ENCODE measurements around the gene SPRYD4.
"Not testable (repeated sequence)": the region's sequence is repeated elsewhere in the genome, so short reads cannot be mapped to it uniquely, and the experiment has no call there.

The SPRYD4 gene

DNA sequence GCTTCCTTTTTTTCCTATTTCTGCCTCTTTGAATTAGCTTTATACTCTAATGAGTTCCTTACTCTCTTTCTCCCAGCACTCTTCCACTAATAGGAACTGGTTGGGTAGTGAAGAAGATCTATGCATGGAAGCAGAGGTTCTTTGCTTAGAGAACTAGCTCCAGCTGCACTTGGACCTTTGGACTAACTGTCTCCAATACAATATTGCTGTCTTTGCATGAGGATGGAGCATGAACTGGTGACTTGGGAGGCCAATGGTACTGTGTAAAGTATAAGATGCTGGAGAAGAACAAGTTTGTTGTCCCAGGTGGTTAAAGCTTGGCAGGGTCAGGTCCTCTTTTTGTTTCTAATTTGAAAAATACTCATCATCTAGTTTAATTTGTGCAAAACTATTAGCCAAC, 22.0 kb downstream of the SPRYD4 start:
- TF ChIP-seq ZNF16 (tag by site-specific recombination; IDR thresholded peaks at IDR 0.05; ENCODE audit: low read depth) (no peak), ZNF610 (tag by site-specific recombination; IDR thresholded peaks at IDR 0.05; ENCODE audit: borderline replicate concordance) (no peak), ZNF623 (tag by site-specific recombination; IDR thresholded peaks at IDR 0.05) (no peak), ZNF350 (tag by site-specific recombination; IDR thresholded peaks at IDR 0.05) (no peak), BCL11A (tag by site-specific recombination; IDR thresholded peaks at IDR 0.05; ENCODE audit: low read depth) (no peak), ZNF175 (tag by site-specific recombination; IDR thresholded peaks at IDR 0.05) (no peak), ZBTB48 (tag by site-specific recombination; IDR thresholded peaks at IDR 0.05) (no peak), ZNF529 (tag by site-specific recombination; IDR thresholded peaks at IDR 0.05; ENCODE audit: insufficient replicate concordance) (no peak), ZNF544 (tag by site-specific recombination; IDR thresholded peaks at IDR 0.05) (no peak), ZNF169 (tag by site-specific recombination; IDR thresholded peaks at IDR 0.05) (no peak)
- TF ChIP-seq, protein P1, sequence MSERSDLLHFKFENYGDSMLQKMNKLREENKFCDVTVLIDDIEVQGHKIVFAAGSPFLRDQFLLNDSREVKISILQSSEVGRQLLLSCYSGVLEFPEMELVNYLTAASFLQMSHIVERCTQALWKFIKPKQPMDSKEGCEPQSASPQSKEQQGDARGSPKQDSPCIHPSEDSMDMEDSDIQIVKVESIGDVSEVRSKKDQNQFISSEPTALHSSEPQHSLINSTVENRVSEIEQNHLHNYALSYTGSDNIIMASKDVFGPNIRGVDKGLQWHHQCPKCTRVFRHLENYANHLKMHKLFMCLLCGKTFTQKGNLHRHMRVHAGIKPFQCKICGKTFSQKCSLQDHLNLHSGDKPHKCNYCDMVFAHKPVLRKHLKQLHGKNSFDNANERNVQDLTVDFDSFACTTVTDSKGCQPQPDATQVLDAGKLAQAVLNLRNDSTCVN (tag by site-specific recombination; optimal IDR thresholded peaks at IDR 0.05) = no peak
- TF ChIP-seq, protein P2, sequence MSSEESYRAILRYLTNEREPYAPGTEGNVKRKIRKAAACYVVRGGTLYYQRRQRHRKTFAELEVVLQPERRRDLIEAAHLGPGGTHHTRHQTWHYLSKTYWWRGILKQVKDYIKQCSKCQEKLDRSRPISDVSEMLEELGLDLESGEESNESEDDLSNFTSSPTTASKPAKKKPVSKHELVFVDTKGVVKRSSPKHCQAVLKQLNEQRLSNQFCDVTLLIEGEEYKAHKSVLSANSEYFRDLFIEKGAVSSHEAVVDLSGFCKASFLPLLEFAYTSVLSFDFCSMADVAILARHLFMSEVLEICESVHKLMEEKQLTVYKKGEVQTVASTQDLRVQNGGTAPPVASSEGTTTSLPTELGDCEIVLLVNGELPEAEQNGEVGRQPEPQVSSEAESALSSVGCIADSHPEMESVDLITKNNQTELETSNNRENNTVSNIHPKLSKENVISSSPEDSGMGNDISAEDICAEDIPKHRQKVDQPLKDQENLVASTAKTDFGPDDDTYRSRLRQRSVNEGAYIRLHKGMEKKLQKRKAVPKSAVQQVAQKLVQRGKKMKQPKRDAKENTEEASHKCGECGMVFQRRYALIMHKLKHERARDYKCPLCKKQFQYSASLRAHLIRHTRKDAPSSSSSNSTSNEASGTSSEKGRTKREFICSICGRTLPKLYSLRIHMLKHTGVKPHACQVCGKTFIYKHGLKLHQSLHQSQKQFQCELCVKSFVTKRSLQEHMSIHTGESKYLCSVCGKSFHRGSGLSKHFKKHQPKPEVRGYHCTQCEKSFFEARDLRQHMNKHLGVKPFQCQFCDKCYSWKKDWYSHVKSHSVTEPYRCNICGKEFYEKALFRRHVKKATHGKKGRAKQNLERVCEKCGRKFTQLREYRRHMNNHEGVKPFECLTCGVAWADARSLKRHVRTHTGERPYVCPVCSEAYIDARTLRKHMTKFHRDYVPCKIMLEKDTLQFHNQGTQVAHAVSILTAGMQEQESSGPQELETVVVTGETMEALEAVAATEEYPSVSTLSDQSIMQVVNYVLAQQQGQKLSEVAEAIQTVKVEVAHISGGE (tag by site-specific recombination; conservative IDR thresholded peaks at IDR 0.05; ENCODE audit: low read depth) = no peak
- POLR2A ChIA-PET = no interaction called here
- Histone ChIP-seq H3K4me1 (ENCODE audit: control insufficient read depth, insufficient read depth, low read length) (no peaks in the 10 kb centered on the region), H3K4me3 (ENCODE audit: low read depth, low read length) (no peak overlapping the region), H3K9me3 (ENCODE audit: control insufficient read depth, insufficient read depth, low read depth, low read length) (no peaks in the 10 kb centered on the region), H3K27ac (ENCODE audit: extremely low read depth, low read depth, low read length) (no peak overlapping the region), H3K36me3 (ENCODE audit: control insufficient read depth in 2 of 2, insufficient read depth in 1 of 2, low read length in 2 of 2) (no peaks in the 10 kb centered on the region)
- CTCF ChIA-PET = interaction anchor here (0.8 to 3.3 kb wide), 5 partner anchors 21 to 146 kb away, joined by 3 to 16 read pairs (median 8); no protein-coding TSS in a partner anchor

DNA sequence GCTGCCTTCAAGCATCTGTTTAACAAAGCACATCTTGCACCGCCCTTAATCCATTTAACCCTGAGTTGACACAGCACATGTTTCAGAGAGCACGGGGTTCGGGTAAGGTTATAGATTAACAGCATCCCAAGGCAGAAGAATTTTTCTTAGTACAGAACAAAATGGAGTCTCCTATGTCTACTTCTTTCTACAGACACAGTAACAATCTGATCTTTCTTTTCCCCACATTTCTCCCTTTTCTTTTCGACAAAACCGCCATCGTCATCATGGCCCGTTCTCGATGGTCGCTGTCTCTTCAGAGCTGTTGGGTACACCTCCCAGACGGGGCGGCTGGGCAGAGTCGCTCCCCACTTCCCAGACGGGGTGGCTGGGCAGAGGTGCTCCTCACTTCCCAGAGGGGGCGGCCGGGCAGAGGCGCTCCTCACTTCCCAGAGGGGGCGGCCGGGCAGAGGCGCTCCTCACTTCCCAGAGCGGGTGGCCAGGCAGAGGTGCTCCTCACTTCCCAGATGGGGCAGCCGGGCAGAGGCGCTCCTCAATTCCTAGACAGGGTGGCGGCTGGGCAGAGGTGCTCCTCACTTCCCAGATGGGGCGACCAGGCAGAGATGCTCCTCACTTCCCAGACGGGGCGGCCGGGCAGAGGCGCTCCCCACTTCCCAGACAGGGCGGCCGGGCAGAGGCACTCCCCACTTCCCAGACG, 25.2 kb downstream of the SPRYD4 start:
- TF ChIP-seq KLF1 (tag by site-specific recombination; IDR thresholded peaks at IDR 0.05) = peak; percentile 26; the same call in 1 of the 2 replicates
- POLR2A ChIA-PET; H3K36me3 ChIP-seq (ENCODE audit: control insufficient read depth in 2 of 2, insufficient read depth in 1 of 2, low read length in 2 of 2); H3K9me3 ChIP-seq (ENCODE audit: control insufficient read depth, insufficient read depth, low read depth, low read length); H3K27ac ChIP-seq (ENCODE audit: extremely low read depth, low read depth, low read length); CTCF ChIA-PET; H3K4me3 ChIP-seq (ENCODE audit: low read depth, low read length); H3K4me1 ChIP-seq (ENCODE audit: control insufficient read depth, insufficient read depth, low read length): not testable (repeated sequence)

DNA sequence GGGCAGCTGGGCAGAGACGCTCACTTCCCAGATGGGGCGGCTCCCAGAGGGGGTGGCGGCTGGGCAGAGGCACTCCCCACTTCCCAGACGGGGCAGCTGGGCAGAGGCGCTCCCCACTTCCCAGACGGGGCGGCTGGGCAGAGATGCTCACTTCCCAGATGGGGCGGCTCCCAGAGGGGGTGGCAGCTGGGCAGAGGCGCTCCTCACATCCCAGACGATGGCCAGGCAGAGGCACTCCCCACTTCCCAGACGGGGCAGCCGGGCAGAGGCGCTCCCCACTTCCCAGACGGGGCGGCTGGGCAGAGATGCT, 25.7 kb downstream of the SPRYD4 start:
- H3K9me3 ChIP-seq (ENCODE audit: control insufficient read depth, insufficient read depth, low read depth, low read length); CTCF ChIA-PET; H3K4me1 ChIP-seq (ENCODE audit: control insufficient read depth, insufficient read depth, low read length); H3K36me3 ChIP-seq (ENCODE audit: control insufficient read depth in 2 of 2, insufficient read depth in 1 of 2, low read length in 2 of 2); H3K27ac ChIP-seq (ENCODE audit: extremely low read depth, low read depth, low read length); H3K4me3 ChIP-seq (ENCODE audit: low read depth, low read length); POLR2A ChIA-PET: not testable (repeated sequence)

DNA sequence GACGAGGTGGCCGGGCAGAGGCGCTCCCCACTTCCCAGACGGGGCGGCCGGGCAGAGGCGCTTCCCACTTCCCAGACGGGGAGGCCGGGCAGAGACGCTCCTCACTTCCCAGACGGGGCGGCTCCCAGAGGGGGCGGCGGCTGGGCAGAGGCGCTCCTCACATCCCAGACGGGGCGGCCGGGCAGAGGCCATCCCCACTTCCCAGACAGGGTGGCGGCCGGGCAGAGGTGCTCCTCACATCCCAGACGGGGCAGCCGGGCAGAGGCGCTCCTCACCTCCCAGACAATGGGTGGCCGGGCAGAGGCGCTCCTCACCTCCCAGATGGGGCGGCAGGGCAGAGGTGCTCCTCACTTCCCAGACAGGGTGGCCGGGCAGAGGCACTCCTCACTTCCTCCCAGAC, 26.1 kb downstream of the SPRYD4 start:
- POLR2A ChIA-PET; H3K27ac ChIP-seq (ENCODE audit: extremely low read depth, low read depth, low read length); H3K9me3 ChIP-seq (ENCODE audit: control insufficient read depth, insufficient read depth, low read depth, low read length); H3K4me1 ChIP-seq (ENCODE audit: control insufficient read depth, insufficient read depth, low read length); H3K4me3 ChIP-seq (ENCODE audit: low read depth, low read length); H3K36me3 ChIP-seq (ENCODE audit: control insufficient read depth in 2 of 2, insufficient read depth in 1 of 2, low read length in 2 of 2): not testable (repeated sequence)
- CTCF ChIA-PET = interaction anchor here (0.7 kb wide), 1 partner anchor 96 kb away, joined by 3 read pairs; no protein-coding TSS in a partner anchor

DNA sequence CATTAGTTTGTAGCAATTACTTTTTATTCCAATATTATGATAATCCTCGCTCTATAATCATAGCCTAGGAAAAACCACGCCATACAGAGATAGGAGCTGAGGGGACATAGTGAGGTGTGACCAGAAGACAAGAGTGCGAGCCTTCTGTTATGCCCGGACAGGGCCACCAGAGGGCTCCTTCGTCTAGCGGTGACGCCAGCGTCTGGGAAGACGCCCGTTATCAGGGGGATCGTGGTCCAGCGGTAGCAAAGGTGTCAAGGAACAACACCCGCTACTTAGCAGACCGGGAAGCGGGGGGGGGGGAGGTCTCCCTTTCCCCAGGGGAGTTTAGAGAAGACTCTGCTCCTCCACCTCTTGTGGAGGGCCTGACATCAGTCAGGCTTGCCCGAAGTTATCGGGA, 28.3 kb downstream of the SPRYD4 start:
- CTCF ChIA-PET = interaction anchor here (0.6 to 1.5 kb wide), 7 partner anchors 8 to 140 kb away, joined by 3 to 5 read pairs (median 3); partner anchors contain the start of gene GLS2
- H3K4me1 ChIP-seq (ENCODE audit: control insufficient read depth, insufficient read depth, low read length); H3K36me3 ChIP-seq (ENCODE audit: control insufficient read depth in 2 of 2, insufficient read depth in 1 of 2, low read length in 2 of 2); H3K4me3 ChIP-seq (ENCODE audit: low read depth, low read length); POLR2A ChIA-PET; H3K27ac ChIP-seq (ENCODE audit: extremely low read depth, low read depth, low read length); H3K9me3 ChIP-seq (ENCODE audit: control insufficient read depth, insufficient read depth, low read depth, low read length): not testable (repeated sequence)

All from HEK293 (cell line).